Activated naive CD4-positive, alpha-beta T cell treated with anti-CD3 and anti-CD28 coated beads, Interleukin-2, amount 50 U/mL, for 72 hours (primary cell): Measurements from ENCODE around the gene PTPRM. TPM values are rescaled to one million over a fixed set of nuclear protein-coding genes. Genes with fewer than 3 reads are reported as not detected.

Experiments used
- ATAC-seq, 2 donors: fragments of 150-1000 bp; cut with Tn5 transposase; 2 replicates each; pipeline ENCODE4 v1.10.0; 2021; ENCODE audit warnings: mild to moderate bottlenecking in 2 of 2, moderate library complexity in 2 of 2
- DNase-seq, 2 donors: peaks; one replicate each; pipeline ENCODE4 v3.0.0; 2021 to 2022; ENCODE audit warnings: low spot score in 2 of 2
- H3K27ac Mint-ChIP-seq, 2 donors: one replicate each; pipeline ENCODE4 v1.8.0; 2022; ENCODE audit warnings: mild to moderate bottlenecking in 2 of 2, mixed read lengths in 2 of 2
- H3K36me3 Mint-ChIP-seq, 2 donors: one replicate each; pipeline ENCODE4 v1.8.0; 2022; ENCODE audit warnings: mixed read lengths in 2 of 2
- H3K9me3 Mint-ChIP-seq, 2 donors: one replicate each; pipeline ENCODE4 v1.8.0; 2022; ENCODE audit warnings: mixed read lengths in 2 of 2
- total RNA-seq, 2 donors: library from RNA; stranded (reverse); gene quantifications; one replicate each; pipeline ENCODE4 v1.2.3, GENCODE V29; 2022

PTPRM gene
- total RNA-seq, 2 donors from 2014 or later = 1.7 to 2.8 TPM

- Mint-ChIP-seq H3K36me3 (no peaks in the 10 kb centered on the region), H3K9me3 (no peaks in the 10 kb centered on the region), H3K27ac (no peak overlapping the region)
- ATAC-seq (no peak), DNase-seq (no peak)
These were observed 18.2 kb downstream of the PTPRM start for GRCh38 chr18:7585276-7585670.

GRCh38 chr18:7586379-7586778 is 19.3 kb downstream of the PTPRM start:
- Mint-ChIP-seq H3K27ac (no peak overlapping the region), H3K36me3 (no peaks in the 10 kb centered on the region), H3K9me3 (no peaks in the 10 kb centered on the region)
- ATAC-seq (no peak), DNase-seq (no peak)

- Mint-ChIP-seq H3K9me3 (peaks cover 0 to 4% of the 10 kb centered on the region in 2 donors), H3K27ac (no peak overlapping the region), H3K36me3 (no peaks in the 10 kb centered on the region)
- no peak for DNase-seq
- no peak for ATAC-seq
These were observed 23.9 kb downstream of the PTPRM start for GRCh38 chr18:7590826-7591560.

- Mint-ChIP-seq H3K36me3 (no peaks in the 10 kb centered on the region), H3K9me3 (peaks cover 4 to 6% of the 10 kb centered on the region in 2 donors), H3K27ac (no peak overlapping the region)
- ATAC-seq = no peak
- no peak for DNase-seq
These were observed 25.4 kb downstream of the PTPRM start for GRCh38 chr18:7592305-7593071.

GRCh38 chr18:7593218-7593819 is 26.2 kb downstream of the PTPRM start:
- peaks cover 4 to 7% of the 10 kb centered on the region in 2 donors for H3K9me3 Mint-ChIP-seq
- ATAC-seq = no peak
- no peak for DNase-seq
- no peak overlapping the region for H3K27ac Mint-ChIP-seq
- H3K36me3 Mint-ChIP-seq = no peaks in the 10 kb centered on the region

- Mint-ChIP-seq H3K36me3 (no peaks in the 10 kb centered on the region), H3K9me3 (peaks cover 7 to 15% of the 10 kb centered on the region in 2 donors), H3K27ac (no peak overlapping the region)
- ATAC-seq (no peak), DNase-seq (no peak)
These were observed 29.0 kb downstream of the PTPRM start for GRCh38 chr18:7596147-7596546.

- DNase-seq = no peak
- Mint-ChIP-seq H3K27ac (no peak overlapping the region), H3K9me3 (peaks cover 7 to 13% of the 10 kb centered on the region in 2 donors), H3K36me3 (no peaks in the 10 kb centered on the region)
- no peak for ATAC-seq
These were observed 30.4 kb downstream of the PTPRM start for GRCh38 chr18:7597500-7597899.

GRCh38 chr18:7598167-7599047 is 31.3 kb downstream of the PTPRM start:
- Mint-ChIP-seq H3K9me3 (peaks cover 10 to 11% of the 10 kb centered on the region in 2 donors), H3K36me3 (no peaks in the 10 kb centered on the region), H3K27ac (no peak overlapping the region)
- ATAC-seq (no peak), DNase-seq (no peak)

- Mint-ChIP-seq H3K27ac (peak overlapping the region in 1 of 2 donors; percentile 23), H3K9me3 (peaks cover 11 to 12% of the 10 kb centered on the region in 2 donors), H3K36me3 (no peaks in the 10 kb centered on the region)
- DNase-seq (no peak), ATAC-seq (no peak)
These were observed 32.9 kb downstream of the PTPRM start for GRCh38 chr18:7600036-7600435.

- Mint-ChIP-seq H3K9me3 (peaks cover 11 to 12% of the 10 kb centered on the region in 2 donors), H3K36me3 (no peaks in the 10 kb centered on the region), H3K27ac (no peak overlapping the region)
- ATAC-seq = no peak
- no peak for DNase-seq
These were observed 33.6 kb downstream of the PTPRM start for GRCh38 chr18:7600528-7601245.

- ATAC-seq (no peak), DNase-seq (no peak)
- H3K9me3 Mint-ChIP-seq = peaks cover 11 to 12% of the 10 kb centered on the region in 2 donors
- H3K36me3 Mint-ChIP-seq = no peaks in the 10 kb centered on the region
- no peak overlapping the region for H3K27ac Mint-ChIP-seq
These were observed 34.1 kb downstream of the PTPRM start for GRCh38 chr18:7601246-7601615.

GRCh38 chr18:7601936-7602335 is 34.8 kb downstream of the PTPRM start:
- ATAC-seq (no peak), DNase-seq (no peak)
- H3K9me3 Mint-ChIP-seq = peaks cover 11% of the 10 kb centered on the region in 2 donors
- no peaks in the 10 kb centered on the region for H3K36me3 Mint-ChIP-seq
- no peak overlapping the region for H3K27ac Mint-ChIP-seq

- no peak overlapping the region for H3K27ac Mint-ChIP-seq
- no peaks in the 10 kb centered on the region for H3K36me3 Mint-ChIP-seq
- H3K9me3 Mint-ChIP-seq = peaks cover 5 to 11% of the 10 kb centered on the region in 2 donors
- no peak for ATAC-seq
- no peak for DNase-seq
These were observed 36.3 kb downstream of the PTPRM start for GRCh38 chr18:7603259-7604000.

- peaks cover 5 to 11% of the 10 kb centered on the region in 2 donors for H3K9me3 Mint-ChIP-seq
- DNase-seq (no peak), ATAC-seq (no peak)
- no peak overlapping the region for H3K27ac Mint-ChIP-seq
- no peaks in the 10 kb centered on the region for H3K36me3 Mint-ChIP-seq
These were observed 37.2 kb downstream of the PTPRM start for GRCh38 chr18:7604361-7604760.

GRCh38 chr18:7605705-7606104 is 38.6 kb downstream of the PTPRM start:
- no peak for DNase-seq
- H3K36me3 Mint-ChIP-seq = no peaks in the 10 kb centered on the region
- peaks cover 0 to 5% of the 10 kb centered on the region in 2 donors for H3K9me3 Mint-ChIP-seq
- no peak overlapping the region for H3K27ac Mint-ChIP-seq
- no peak for ATAC-seq
